WTC11 (cell line): ENCODE results near the gene CTCF. TPM values are rescaled to one million over a fixed set of nuclear protein-coding genes. Genes with fewer than 3 reads are reported as not detected.

Experiments used
- ATAC-seq: fragments of 200-7000 bp; cut with Tn5 transposase; 2 replicates; pipeline ENCODE4 v1.10.0; 2021; ENCODE audit warnings: mild to moderate bottlenecking, moderate library complexity
- CTCF ChIA-PET: fragments of 300-600 bp; sonication (Branson Sonifier 250); formaldehyde crosslinking; loops from one replicate; lab custom pipeline; 2021; ENCODE audit warnings: antibody characterized with exemption; lab: Charles Lee
- POLR2A ChIA-PET: fragments of 350-600 bp; sonication (Branson Sonifier 250); formaldehyde crosslinking; loops from one replicate; lab custom pipeline; 2021; ENCODE audit warnings: antibody characterized with exemption; lab: Charles Lee
- DNase-seq: peaks from one replicate; pipeline ENCODE4 v3.0.0; 2021; ENCODE audit warnings: low spot score
- H3K27ac Mint-ChIP-seq: 2 replicates; pipeline ENCODE4 v1.8.0; 2021; ENCODE audit warnings: mixed read lengths
- H3K27me3 Mint-ChIP-seq: 2 replicates; pipeline ENCODE4 v1.8.0; 2021; ENCODE audit warnings: low read depth, mild to moderate bottlenecking, moderate library complexity, mixed read lengths
- H3K36me3 Mint-ChIP-seq: 2 replicates; pipeline ENCODE4 v1.8.0; 2021; ENCODE audit warnings: mixed read lengths
- H3K4me1 Mint-ChIP-seq: 2 replicates; pipeline ENCODE4 v1.8.0; 2022; ENCODE audit warnings: mixed read lengths
- H3K4me3 Mint-ChIP-seq: 2 replicates; pipeline ENCODE4 v1.8.0; 2021; ENCODE audit warnings: mild to moderate bottlenecking, moderate library complexity, mixed read lengths
- H3K9me3 Mint-ChIP-seq: 2 replicates; pipeline ENCODE4 v1.8.0; 2021; ENCODE audit warnings: mixed read lengths
- CREB1 ChIP-seq: sonication (generic); formaldehyde crosslinking; IDR thresholded peaks from 2 replicates; pipeline ENCODE4 v1.8.0; 2023; ENCODE audit warnings: mild to moderate bottlenecking, missing genetic modification reagents
- FOXP1 ChIP-seq: sonication (generic); formaldehyde crosslinking; IDR thresholded peaks from 2 replicates; pipeline ENCODE4 v1.8.0; 2022; ENCODE audit warnings: missing genetic modification reagents, mild to moderate bottlenecking, moderate library complexity, borderline replicate concordance
- GABPB1 ChIP-seq: sonication (generic); formaldehyde crosslinking; IDR thresholded peaks from 2 replicates; pipeline ENCODE4 v1.8.1; 2023; ENCODE audit warnings: mild to moderate bottlenecking, missing genetic modification reagents
- KAT7 ChIP-seq: sonication (generic); formaldehyde crosslinking; IDR thresholded peaks from 2 replicates; pipeline ENCODE4 v1.8.1; 2023; ENCODE audit warnings: missing genetic modification reagents, mild to moderate bottlenecking, borderline replicate concordance
- NR3C1 ChIP-seq: sonication (generic); formaldehyde crosslinking; conservative IDR thresholded peaks from 2 replicates; pipeline ENCODE4 v1.8.1; 2023; ENCODE audit warnings: low read depth, mild to moderate bottlenecking, missing genetic modification reagents
- OVOL2 ChIP-seq: fragments of 250-450 bp; sonication (Bioruptor Pico); IDR thresholded peaks from 2 replicates; pipeline ENCODE4 v1.9.0; 2021; ENCODE audit warnings: mild to moderate bottlenecking, borderline replicate concordance
- ZNF416 ChIP-seq: fragments of 250-450 bp; sonication (Bioruptor Pico); IDR thresholded peaks from 2 replicates; pipeline ENCODE4 v1.9.0; 2021; ENCODE audit warnings: mild to moderate bottlenecking, inconsistent platforms
- ZNF671 ChIP-seq: fragments of 250-450 bp; sonication (Bioruptor Pico); IDR thresholded peaks from 2 replicates; pipeline ENCODE4 v1.8.0; 2021; ENCODE audit warnings: mild to moderate bottlenecking
- total RNA-seq: library from RNA; stranded (reverse); gene quantifications from 3 replicates; pipeline ENCODE4 v1.2.3, GENCODE V29; 2021
- TF ChIP-seq, protein P1 (sequence below): sonication (generic); formaldehyde crosslinking; IDR thresholded peaks from 2 replicates; pipeline ENCODE4 v1.8.1; 2023; ENCODE audit warnings: mild to moderate bottlenecking, missing genetic modification reagents, borderline replicate concordance
- TF ChIP-seq, protein P2 (sequence below): sonication (generic); formaldehyde crosslinking; IDR thresholded peaks from 2 replicates; pipeline ENCODE4 v1.8.0; 2023; ENCODE audit warnings: mild to moderate bottlenecking, missing genetic modification reagents
- TF ChIP-seq, protein P3 (sequence below): fragments of 250-450 bp; sonication (Bioruptor Pico); IDR thresholded peaks from 2 replicates; pipeline ENCODE4 v1.8.0; 2021; ENCODE audit warnings: mild to moderate bottlenecking
- TF ChIP-seq, protein P4 (sequence below): sonication (generic); formaldehyde crosslinking; IDR thresholded peaks from 2 replicates; pipeline ENCODE4 v1.8.1; 2023; ENCODE audit warnings: mild to moderate bottlenecking, moderate library complexity, missing genetic modification reagents
- TF ChIP-seq, protein P5 (sequence below): sonication (generic); formaldehyde crosslinking; conservative IDR thresholded peaks from 2 replicates; pipeline ENCODE4 v1.8.1; 2023; ENCODE audit warnings: mild to moderate bottlenecking, low read depth, missing genetic modification reagents, moderate library complexity
- TF ChIP-seq, protein P6 (sequence below): sonication (generic); formaldehyde crosslinking; IDR thresholded peaks from 2 replicates; pipeline ENCODE4 v1.8.0; 2022; ENCODE audit warnings: mild to moderate bottlenecking, missing genetic modification reagents
- TF ChIP-seq, protein P7 (sequence below): sonication (generic); formaldehyde crosslinking; IDR thresholded peaks from 2 replicates; pipeline ENCODE4 v1.8.1; 2022; ENCODE audit warnings: mild to moderate bottlenecking, missing genetic modification reagents, moderate library complexity, borderline replicate concordance

The CTCF gene
- total RNA-seq, 1 experiment from 2014 or later = 55.4 TPM

DNA sequence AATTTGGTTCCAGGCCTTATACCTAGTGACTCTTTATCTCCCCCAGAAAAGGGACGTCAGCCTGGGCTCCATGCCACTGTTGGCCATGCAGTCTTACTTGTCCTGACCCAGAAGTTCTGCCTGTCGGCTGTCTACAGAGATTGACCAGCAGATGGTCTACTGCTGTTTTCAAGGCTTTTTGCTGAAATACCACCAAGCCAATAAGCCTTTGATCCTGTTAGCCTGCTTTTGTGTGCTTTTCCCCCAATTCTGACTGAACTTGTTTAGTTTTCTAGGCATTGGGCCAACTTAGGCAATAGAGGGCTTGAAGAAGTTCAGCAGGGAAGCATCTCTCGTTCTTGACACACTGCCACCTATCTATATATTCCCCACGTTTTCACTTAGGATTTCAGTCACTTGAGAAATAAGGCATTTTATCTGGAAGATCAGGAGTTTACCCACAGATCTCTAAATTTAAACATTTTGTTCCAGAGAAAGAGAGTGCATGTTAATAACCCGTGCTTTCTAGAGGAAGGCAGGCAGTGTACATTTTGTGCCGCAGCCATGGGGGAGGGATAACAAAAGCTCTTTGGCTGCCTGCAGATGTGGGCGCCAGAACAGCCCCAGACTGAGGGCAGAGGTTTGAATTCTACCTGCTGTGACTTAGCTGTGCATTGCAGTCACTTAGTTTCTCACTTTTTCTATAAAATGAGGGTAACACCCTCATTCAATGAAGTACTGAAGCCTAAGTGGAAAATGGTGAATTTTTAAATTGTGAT is 70.3 kb downstream of the CTCF start (continued):
- TF ChIP-seq, protein P1, sequence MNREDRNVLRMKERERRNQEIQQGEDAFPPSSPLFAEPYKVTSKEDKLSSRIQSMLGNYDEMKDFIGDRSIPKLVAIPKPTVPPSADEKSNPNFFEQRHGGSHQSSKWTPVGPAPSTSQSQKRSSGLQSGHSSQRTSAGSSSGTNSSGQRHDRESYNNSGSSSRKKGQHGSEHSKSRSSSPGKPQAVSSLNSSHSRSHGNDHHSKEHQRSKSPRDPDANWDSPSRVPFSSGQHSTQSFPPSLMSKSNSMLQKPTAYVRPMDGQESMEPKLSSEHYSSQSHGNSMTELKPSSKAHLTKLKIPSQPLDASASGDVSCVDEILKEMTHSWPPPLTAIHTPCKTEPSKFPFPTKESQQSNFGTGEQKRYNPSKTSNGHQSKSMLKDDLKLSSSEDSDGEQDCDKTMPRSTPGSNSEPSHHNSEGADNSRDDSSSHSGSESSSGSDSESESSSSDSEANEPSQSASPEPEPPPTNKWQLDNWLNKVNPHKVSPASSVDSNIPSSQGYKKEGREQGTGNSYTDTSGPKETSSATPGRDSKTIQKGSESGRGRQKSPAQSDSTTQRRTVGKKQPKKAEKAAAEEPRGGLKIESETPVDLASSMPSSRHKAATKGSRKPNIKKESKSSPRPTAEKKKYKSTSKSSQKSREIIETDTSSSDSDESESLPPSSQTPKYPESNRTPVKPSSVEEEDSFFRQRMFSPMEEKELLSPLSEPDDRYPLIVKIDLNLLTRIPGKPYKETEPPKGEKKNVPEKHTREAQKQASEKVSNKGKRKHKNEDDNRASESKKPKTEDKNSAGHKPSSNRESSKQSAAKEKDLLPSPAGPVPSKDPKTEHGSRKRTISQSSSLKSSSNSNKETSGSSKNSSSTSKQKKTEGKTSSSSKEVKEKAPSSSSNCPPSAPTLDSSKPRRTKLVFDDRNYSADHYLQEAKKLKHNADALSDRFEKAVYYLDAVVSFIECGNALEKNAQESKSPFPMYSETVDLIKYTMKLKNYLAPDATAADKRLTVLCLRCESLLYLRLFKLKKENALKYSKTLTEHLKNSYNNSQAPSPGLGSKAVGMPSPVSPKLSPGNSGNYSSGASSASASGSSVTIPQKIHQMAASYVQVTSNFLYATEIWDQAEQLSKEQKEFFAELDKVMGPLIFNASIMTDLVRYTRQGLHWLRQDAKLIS (CRISPR knock-in tag) = no peak
- TF ChIP-seq CREB1 (CRISPR knock-in tag) (no peak), ZNF671 (CRISPR knock-in tag) (no peak)
- TF ChIP-seq, protein P2, sequence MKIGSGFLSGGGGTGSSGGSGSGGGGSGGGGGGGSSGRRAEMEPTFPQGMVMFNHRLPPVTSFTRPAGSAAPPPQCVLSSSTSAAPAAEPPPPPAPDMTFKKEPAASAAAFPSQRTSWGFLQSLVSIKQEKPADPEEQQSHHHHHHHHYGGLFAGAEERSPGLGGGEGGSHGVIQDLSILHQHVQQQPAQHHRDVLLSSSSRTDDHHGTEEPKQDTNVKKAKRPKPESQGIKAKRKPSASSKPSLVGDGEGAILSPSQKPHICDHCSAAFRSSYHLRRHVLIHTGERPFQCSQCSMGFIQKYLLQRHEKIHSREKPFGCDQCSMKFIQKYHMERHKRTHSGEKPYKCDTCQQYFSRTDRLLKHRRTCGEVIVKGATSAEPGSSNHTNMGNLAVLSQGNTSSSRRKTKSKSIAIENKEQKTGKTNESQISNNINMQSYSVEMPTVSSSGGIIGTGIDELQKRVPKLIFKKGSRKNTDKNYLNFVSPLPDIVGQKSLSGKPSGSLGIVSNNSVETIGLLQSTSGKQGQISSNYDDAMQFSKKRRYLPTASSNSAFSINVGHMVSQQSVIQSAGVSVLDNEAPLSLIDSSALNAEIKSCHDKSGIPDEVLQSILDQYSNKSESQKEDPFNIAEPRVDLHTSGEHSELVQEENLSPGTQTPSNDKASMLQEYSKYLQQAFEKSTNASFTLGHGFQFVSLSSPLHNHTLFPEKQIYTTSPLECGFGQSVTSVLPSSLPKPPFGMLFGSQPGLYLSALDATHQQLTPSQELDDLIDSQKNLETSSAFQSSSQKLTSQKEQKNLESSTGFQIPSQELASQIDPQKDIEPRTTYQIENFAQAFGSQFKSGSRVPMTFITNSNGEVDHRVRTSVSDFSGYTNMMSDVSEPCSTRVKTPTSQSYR (CRISPR knock-in tag) = no peak

DNA sequence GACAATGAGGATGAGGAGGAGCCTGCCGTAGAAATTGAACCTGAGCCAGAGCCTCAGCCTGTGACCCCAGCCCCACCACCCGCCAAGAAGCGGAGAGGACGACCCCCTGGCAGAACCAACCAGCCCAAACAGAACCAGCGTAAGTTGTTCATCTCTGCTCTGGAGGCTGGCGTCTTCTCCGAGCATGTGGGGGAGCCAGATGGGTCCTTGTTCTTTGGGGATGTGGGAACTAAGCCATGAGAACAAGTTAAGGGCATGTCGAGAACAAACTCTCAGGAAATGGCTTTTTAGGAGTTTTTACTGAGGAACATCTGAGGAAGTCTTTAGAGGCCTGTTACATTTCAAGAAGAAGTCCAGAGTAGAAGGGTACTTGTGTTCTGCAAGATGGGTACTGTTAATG is 74.4 kb downstream of the CTCF start:
- TF ChIP-seq, protein P3, sequence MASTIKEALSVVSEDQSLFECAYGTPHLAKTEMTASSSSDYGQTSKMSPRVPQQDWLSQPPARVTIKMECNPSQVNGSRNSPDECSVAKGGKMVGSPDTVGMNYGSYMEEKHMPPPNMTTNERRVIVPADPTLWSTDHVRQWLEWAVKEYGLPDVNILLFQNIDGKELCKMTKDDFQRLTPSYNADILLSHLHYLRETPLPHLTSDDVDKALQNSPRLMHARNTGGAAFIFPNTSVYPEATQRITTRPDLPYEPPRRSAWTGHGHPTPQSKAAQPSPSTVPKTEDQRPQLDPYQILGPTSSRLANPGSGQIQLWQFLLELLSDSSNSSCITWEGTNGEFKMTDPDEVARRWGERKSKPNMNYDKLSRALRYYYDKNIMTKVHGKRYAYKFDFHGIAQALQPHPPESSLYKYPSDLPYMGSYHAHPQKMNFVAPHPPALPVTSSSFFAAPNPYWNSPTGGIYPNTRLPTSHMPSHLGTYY (CRISPR knock-in tag) = no peak
- TF ChIP-seq ZNF416 (CRISPR knock-in tag) = no peak
- TF ChIP-seq, protein P4, sequence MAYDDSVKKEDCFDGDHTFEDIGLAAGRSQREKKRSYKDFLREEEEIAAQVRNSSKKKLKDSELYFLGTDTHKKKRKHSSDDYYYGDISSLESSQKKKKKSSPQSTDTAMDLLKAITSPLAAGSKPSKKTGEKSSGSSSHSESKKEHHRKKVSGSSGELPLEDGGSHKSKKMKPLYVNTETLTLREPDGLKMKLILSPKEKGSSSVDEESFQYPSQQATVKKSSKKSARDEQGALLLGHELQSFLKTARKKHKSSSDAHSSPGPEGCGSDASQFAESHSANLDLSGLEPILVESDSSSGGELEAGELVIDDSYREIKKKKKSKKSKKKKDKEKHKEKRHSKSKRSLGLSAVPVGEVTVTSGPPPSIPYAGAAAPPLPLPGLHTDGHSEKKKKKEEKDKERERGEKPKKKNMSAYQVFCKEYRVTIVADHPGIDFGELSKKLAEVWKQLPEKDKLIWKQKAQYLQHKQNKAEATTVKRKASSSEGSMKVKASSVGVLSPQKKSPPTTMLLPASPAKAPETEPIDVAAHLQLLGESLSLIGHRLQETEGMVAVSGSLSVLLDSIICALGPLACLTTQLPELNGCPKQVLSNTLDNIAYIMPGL (CRISPR knock-in tag) = no peak
- TF ChIP-seq GABPB1 (CRISPR knock-in tag) = no peak
- TF ChIP-seq, protein P5, sequence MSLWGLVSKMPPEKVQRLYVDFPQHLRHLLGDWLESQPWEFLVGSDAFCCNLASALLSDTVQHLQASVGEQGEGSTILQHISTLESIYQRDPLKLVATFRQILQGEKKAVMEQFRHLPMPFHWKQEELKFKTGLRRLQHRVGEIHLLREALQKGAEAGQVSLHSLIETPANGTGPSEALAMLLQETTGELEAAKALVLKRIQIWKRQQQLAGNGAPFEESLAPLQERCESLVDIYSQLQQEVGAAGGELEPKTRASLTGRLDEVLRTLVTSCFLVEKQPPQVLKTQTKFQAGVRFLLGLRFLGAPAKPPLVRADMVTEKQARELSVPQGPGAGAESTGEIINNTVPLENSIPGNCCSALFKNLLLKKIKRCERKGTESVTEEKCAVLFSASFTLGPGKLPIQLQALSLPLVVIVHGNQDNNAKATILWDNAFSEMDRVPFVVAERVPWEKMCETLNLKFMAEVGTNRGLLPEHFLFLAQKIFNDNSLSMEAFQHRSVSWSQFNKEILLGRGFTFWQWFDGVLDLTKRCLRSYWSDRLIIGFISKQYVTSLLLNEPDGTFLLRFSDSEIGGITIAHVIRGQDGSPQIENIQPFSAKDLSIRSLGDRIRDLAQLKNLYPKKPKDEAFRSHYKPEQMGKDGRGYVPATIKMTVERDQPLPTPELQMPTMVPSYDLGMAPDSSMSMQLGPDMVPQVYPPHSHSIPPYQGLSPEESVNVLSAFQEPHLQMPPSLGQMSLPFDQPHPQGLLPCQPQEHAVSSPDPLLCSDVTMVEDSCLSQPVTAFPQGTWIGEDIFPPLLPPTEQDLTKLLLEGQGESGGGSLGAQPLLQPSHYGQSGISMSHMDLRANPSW (CRISPR knock-in tag) = no peak
- no peak for TF ChIP-seq OVOL2 (CRISPR knock-in tag)
- no peak for TF ChIP-seq NR3C1 (CRISPR knock-in tag)
- TF ChIP-seq, protein P6, sequence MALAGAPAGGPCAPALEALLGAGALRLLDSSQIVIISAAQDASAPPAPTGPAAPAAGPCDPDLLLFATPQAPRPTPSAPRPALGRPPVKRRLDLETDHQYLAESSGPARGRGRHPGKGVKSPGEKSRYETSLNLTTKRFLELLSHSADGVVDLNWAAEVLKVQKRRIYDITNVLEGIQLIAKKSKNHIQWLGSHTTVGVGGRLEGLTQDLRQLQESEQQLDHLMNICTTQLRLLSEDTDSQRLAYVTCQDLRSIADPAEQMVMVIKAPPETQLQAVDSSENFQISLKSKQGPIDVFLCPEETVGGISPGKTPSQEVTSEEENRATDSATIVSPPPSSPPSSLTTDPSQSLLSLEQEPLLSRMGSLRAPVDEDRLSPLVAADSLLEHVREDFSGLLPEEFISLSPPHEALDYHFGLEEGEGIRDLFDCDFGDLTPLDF (CRISPR knock-in tag) = no peak
- TF ChIP-seq, protein P7, sequence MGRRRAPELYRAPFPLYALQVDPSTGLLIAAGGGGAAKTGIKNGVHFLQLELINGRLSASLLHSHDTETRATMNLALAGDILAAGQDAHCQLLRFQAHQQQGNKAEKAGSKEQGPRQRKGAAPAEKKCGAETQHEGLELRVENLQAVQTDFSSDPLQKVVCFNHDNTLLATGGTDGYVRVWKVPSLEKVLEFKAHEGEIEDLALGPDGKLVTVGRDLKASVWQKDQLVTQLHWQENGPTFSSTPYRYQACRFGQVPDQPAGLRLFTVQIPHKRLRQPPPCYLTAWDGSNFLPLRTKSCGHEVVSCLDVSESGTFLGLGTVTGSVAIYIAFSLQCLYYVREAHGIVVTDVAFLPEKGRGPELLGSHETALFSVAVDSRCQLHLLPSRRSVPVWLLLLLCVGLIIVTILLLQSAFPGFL (CRISPR knock-in tag) = no peak
- no peak for TF ChIP-seq KAT7
- TF ChIP-seq FOXP1 = no peak
- TF ChIP-seq, protein P2 (CRISPR knock-in tag) = no peak
- CTCF ChIA-PET = no interaction called here

More for the DNA sequence above, 74.4 kb downstream of the CTCF start:
- Mint-ChIP-seq H3K27ac (no peak overlapping the region; the same call in 1 of the 2 replicates), H3K9me3 (no peaks in the 10 kb centered on the region), H3K4me3 (no peak overlapping the region), H3K27me3 (no peaks in the 10 kb centered on the region), H3K36me3 (peaks cover 44% of the 10 kb centered on the region), H3K4me1 (no peaks in the 10 kb centered on the region)
- no peak for DNase-seq
- POLR2A ChIA-PET = no interaction called here
- no peak for ATAC-seq
